ENCODE results near the gene OR1K1. TPM values are rescaled to one million over a fixed set of nuclear protein-coding genes. Genes with fewer than 3 reads are reported as not detected.

OR1K1 gene
- total RNA-seq, 1 donor from 2014 or later = not detected

Other genes with a start within 250 kb of the OR1K1 start
- not detected for gene OR1N2, start 247.0 kb upstream of the OR1K1 start, total RNA-seq
- not detected for gene OR1L8, start 216.7 kb upstream of the OR1K1 start, total RNA-seq
- gene OR1Q1, start 185.4 kb upstream of the OR1K1 start, total RNA-seq = not detected
- gene OR1B1, start 142.5 kb upstream of the OR1K1 start, total RNA-seq = not detected
- not detected for gene OR1L1, start 138.4 kb upstream of the OR1K1 start, total RNA-seq
- not detected for gene OR1L3, start 125.0 kb upstream of the OR1K1 start, total RNA-seq
- gene OR1L4, start 76.1 kb upstream of the OR1K1 start, total RNA-seq = not detected
- gene OR1L6, start 57.8 kb upstream of the OR1K1 start, total RNA-seq = not detected
- not detected for gene OR5C1, start 11.2 kb upstream of the OR1K1 start, total RNA-seq
- gene PDCL, start 28.5 kb downstream of the OR1K1 start, total RNA-seq = 22.9 TPM
- gene RC3H2, start 105.2 kb downstream of the OR1K1 start, total RNA-seq = 39.9 TPM
- 7.2 TPM for gene ZBTB6, start 113.2 kb downstream of the OR1K1 start, total RNA-seq
- gene ZBTB26, start 131.4 kb downstream of the OR1K1 start, total RNA-seq = 8.4 TPM
- gene RABGAP1, start 140.9 kb downstream of the OR1K1 start, total RNA-seq = 55.6 TPM
- gene GPR21, start 233.5 kb downstream of the OR1K1 start, total RNA-seq = 1.9 TPM